Glutamatergic neuron (in vitro differentiated cells): ENCODE results near the gene AXL. TPM values are rescaled to one million over a fixed set of nuclear protein-coding genes. Genes with fewer than 3 reads are reported as not detected.

Source experiments
- DNase-seq: peaks from one replicate; pipeline ENCODE4 v3.0.0; 2022
- H3K27ac Mint-ChIP-seq: one replicate; pipeline ENCODE4 v1.8.0; 2020; ENCODE audit warnings: mild to moderate bottlenecking, mixed read lengths, inconsistent platforms; ENCODE audit not compliant: unreplicated experiment
- H3K27me3 Mint-ChIP-seq: one replicate; pipeline ENCODE4 v1.8.0; 2020; ENCODE audit warnings: mild to moderate bottlenecking, moderate library complexity, mixed read lengths, inconsistent platforms; ENCODE audit not compliant: unreplicated experiment
- H3K36me3 Mint-ChIP-seq: one replicate; pipeline ENCODE4 v1.8.0; 2020; ENCODE audit warnings: mild to moderate bottlenecking, mixed read lengths, inconsistent platforms; ENCODE audit not compliant: unreplicated experiment
- H3K4me1 Mint-ChIP-seq: one replicate; pipeline ENCODE4 v1.8.0; 2020; ENCODE audit warnings: mild to moderate bottlenecking, low read depth, mixed read lengths, inconsistent platforms; ENCODE audit not compliant: unreplicated experiment
- H3K4me3 Mint-ChIP-seq: one replicate; pipeline ENCODE4 v1.8.0; 2020; ENCODE audit warnings: mild to moderate bottlenecking, mixed read lengths, inconsistent platforms; ENCODE audit not compliant: unreplicated experiment
- H3K9me3 Mint-ChIP-seq: one replicate; pipeline ENCODE4 v1.8.0; 2020; ENCODE audit warnings: mild to moderate bottlenecking, moderate library complexity, mixed read lengths, inconsistent platforms; ENCODE audit not compliant: unreplicated experiment
- total RNA-seq: library from RNA; stranded (reverse); fragmentation: NEBNext Ultra II Directional; extraction: Animal tissue kit (Norgen Biotek cat#: 25700); gene quantifications from one replicate; pipeline ENCODE4 v1.2.1, GENCODE V29; 2021; ENCODE audit not compliant: unreplicated experiment
- TF ChIP-seq, protein P1 (sequence below): fragments of 200-600 bp; sonication (generic); IDR thresholded peaks from one replicate; pipeline ENCODE4 v1.5.0; 2021; ENCODE audit not compliant: partially characterized antibody, unreplicated experiment

Gene AXL
- total RNA-seq, 1 donor from 2014 or later = not detected

DNA sequence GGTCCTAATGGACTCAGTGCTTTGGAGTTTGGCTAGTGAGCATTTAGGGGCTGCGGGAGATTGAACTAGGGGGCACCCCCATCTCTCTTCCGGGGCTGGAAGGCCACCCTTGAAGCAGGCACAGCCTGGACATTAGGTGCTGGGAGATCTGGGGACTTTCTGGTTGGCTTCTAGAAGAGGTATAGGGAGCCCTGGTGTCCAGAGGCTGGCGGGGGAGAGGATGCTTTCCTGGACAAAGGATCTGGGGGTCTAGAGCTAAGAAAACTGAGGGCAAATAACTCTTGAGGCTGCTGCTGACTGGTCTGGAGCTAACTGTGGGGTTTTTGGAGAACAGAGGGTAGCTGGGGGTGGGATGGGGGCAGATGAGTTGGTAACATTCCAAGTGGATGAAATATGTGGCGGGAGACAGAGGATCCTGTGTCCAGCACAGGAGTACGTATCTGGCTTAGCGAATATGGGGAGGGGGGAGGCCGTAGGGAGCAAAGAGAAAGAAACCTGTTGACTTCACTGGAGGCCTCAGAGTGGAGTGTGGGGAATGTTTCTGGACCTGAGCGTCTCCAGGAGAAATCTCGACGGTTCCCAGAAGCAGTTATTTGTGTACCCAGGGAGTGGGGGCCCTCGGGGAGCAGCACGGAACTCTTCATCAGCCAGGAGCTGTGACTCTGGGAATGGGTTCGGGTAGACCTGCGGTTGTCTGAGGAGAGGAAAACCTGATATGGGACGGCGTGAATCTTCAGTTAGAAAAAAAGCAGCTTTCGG lies 46.6 kb downstream of the AXL start:
- no peak for DNase-seq
- H3K9me3 Mint-ChIP-seq = peaks cover 19% of the 10 kb centered on the region
- H3K4me3 Mint-ChIP-seq = peak overlapping the region; percentile 97
- H3K36me3 Mint-ChIP-seq = no peaks in the 10 kb centered on the region
- H3K27me3 Mint-ChIP-seq = peaks cover 7% of the 10 kb centered on the region
- TF ChIP-seq, protein P1, sequence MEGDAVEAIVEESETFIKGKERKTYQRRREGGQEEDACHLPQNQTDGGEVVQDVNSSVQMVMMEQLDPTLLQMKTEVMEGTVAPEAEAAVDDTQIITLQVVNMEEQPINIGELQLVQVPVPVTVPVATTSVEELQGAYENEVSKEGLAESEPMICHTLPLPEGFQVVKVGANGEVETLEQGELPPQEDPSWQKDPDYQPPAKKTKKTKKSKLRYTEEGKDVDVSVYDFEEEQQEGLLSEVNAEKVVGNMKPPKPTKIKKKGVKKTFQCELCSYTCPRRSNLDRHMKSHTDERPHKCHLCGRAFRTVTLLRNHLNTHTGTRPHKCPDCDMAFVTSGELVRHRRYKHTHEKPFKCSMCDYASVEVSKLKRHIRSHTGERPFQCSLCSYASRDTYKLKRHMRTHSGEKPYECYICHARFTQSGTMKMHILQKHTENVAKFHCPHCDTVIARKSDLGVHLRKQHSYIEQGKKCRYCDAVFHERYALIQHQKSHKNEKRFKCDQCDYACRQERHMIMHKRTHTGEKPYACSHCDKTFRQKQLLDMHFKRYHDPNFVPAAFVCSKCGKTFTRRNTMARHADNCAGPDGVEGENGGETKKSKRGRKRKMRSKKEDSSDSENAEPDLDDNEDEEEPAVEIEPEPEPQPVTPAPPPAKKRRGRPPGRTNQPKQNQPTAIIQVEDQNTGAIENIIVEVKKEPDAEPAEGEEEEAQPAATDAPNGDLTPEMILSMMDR = no peak
- H3K27ac Mint-ChIP-seq = peak overlapping the region; percentile 97
- H3K4me1 Mint-ChIP-seq = peaks cover 25% of the 10 kb centered on the region

DNA sequence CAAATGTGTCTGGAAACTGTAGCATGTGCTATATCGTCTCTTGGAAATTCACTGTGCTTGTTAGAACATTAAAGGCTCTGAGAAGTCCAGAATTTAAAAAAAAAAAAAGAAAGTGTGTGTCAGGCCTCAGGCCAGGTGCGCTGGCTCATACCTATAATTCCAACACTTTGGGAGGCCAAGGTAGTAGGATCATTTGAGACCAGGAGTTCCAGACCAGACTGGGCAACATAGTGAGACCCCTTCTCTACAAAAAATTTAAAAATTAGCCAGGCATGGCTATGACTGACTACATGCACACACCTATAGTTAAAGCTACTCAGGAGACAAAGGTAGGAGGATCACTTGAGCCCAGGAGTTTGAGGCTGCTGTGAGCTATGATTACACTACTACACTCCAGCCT lies 50.0 kb downstream of the AXL start:
- DNase-seq = no peak
- H3K9me3 Mint-ChIP-seq = peaks cover 6% of the 10 kb centered on the region

DNA sequence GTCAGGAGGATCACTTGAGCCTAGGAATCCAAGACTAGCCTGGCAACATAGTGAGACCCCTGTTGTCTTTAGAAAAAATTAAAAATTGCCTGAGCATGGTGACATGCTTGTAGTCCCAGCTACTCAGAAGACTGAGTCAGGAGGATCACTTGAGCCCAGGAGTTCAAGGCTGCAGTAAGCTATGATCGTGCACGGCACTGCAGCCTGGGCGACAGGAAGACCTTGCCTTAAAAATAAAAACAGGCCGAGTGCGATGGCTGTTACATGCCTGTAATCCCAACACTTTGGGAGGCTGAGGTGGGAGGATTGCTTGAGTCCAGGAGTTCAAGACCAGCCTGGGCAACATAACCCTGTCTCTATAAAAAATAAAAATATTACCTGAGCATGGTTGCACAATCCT lies 50.5 kb downstream of the AXL start:
- no peak overlapping the region for H3K4me3 Mint-ChIP-seq
- TF ChIP-seq, protein P1 = no peak
- no peak overlapping the region for H3K27ac Mint-ChIP-seq
- no peak for DNase-seq
- peaks cover 2% of the 10 kb centered on the region for H3K27me3 Mint-ChIP-seq
- peaks cover 5% of the 10 kb centered on the region for H3K9me3 Mint-ChIP-seq
- no peaks in the 10 kb centered on the region for H3K36me3 Mint-ChIP-seq
- peaks cover 21% of the 10 kb centered on the region for H3K4me1 Mint-ChIP-seq

More for the DNA sequence above, 50.0 kb downstream of the AXL start:
- Mint-ChIP-seq H3K36me3 (no peaks in the 10 kb centered on the region), H3K4me1 (peaks cover 21% of the 10 kb centered on the region), H3K27ac (no peak overlapping the region), H3K27me3 (peaks cover 2% of the 10 kb centered on the region), H3K4me3 (no peak overlapping the region)
- TF ChIP-seq, protein P1 = no peak

DNA sequence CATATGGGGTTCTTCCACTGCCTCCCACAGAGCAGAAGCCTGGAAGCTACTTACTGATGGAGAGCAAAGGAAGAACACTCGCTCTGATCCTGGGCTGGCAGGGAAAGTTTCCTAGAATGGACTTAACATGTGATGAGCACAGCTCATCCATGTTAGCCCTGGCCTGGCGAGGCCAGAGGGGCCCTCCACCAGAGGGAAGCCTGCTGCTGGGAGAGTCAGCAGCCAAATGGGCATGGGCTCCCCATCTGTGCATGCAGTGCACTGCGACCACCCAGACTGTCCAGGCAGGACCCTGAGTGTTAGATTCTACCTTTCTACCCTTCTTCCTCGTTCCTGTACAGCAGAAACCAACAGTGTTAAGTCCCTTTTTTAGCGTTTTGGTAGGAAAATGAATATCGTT lies 54.1 kb downstream of the AXL start:
- Mint-ChIP-seq H3K27ac (no peak overlapping the region), H3K9me3 (no peaks in the 10 kb centered on the region), H3K4me3 (no peak overlapping the region), H3K4me1 (no peaks in the 10 kb centered on the region), H3K36me3 (no peaks in the 10 kb centered on the region), H3K27me3 (no peaks in the 10 kb centered on the region)
- TF ChIP-seq, protein P1 = no peak
- DNase-seq = no peak

DNA sequence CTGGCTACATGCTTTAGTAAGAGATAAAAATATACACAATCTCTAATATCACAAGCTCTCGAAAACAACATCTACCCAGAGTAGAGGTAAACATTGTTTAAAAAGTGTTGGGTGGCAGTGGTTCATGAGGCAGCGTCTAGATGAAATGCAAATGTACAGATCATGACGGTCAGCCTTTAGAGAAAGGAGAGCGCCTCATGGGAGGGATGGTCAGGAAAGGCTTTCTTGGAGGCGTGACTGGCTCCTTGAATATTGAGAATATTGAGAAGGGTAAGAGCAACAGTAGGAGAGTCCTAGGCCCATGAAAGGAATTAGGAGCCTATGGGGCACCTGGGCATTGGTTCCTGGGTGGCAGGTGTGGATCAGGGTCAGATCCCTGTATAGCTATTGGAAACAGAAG lies 55.8 kb downstream of the AXL start:
- no peak overlapping the region for H3K4me3 Mint-ChIP-seq

More for the DNA sequence above, 55.8 kb downstream of the AXL start:
- Mint-ChIP-seq H3K27ac (no peak overlapping the region), H3K36me3 (no peaks in the 10 kb centered on the region), H3K27me3 (no peaks in the 10 kb centered on the region), H3K9me3 (no peaks in the 10 kb centered on the region), H3K4me1 (no peaks in the 10 kb centered on the region)
- TF ChIP-seq, protein P1 = no peak
- no peak for DNase-seq
